GM18520 (cell line): ENCODE results near the gene MT3.
"Not testable (repeated sequence)": the region's sequence is repeated elsewhere in the genome, so short reads cannot be mapped to it uniquely, and the experiment has no call there.

Experiments used
- ATAC-seq: cut with Tn5 transposase; IDR thresholded peaks from one replicate; pipeline ENCODE4 v1.9.1; 2021; ENCODE audit not compliant: unreplicated experiment

The MT3 gene

DNA sequence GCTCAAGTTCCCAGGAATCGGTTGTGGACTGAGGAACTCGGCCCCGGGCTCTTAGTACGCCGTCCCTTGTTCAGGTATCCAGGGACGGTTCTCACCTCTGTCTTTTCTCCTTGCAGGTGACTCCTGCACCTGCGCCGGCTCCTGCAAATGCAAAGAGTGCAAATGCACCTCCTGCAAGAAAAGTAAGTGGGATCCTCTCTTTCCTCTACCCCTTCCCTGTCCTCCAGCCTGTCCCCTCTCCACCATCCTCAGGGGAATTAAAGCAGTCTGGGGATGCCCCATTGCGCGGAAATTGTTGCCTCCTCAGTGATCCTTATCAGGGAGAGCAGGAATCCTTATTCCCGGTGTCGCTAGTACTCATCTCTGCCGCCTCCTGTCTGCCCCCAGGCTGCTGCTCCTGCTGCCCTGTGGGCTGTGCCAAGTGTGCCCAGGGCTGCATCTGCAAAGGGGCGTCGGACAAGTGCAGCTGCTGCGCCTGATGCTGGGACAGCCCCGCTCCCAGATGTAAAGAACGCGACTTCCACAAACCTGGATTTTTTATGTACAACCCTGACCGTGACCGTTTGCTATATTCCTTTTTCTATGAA lies 19.6 kb downstream of the MT3 start:
- no peak for ATAC-seq

DNA sequence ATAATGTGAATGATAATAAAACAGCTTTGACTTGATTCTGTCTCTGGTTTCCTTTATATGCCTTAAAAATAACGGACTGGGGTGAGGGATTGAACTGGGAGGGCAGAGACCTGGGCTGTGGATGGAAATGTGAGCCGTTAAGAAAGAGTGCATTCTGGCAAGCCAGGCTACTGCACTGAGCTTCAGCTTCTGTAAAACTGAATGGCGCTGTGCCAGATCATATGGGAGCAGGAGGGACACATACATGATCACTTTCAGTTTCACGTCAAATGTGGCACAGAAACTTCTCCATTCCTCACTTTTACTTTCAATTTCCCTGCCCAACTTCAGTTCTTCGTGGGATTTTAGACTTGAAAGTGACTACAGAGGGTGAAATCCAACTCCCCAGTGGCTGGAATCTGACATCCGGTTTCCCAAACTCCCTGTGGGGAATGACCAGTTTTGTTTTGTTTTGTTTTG lies 20.2 kb downstream of the MT3 start:
- no peak for ATAC-seq

DNA sequence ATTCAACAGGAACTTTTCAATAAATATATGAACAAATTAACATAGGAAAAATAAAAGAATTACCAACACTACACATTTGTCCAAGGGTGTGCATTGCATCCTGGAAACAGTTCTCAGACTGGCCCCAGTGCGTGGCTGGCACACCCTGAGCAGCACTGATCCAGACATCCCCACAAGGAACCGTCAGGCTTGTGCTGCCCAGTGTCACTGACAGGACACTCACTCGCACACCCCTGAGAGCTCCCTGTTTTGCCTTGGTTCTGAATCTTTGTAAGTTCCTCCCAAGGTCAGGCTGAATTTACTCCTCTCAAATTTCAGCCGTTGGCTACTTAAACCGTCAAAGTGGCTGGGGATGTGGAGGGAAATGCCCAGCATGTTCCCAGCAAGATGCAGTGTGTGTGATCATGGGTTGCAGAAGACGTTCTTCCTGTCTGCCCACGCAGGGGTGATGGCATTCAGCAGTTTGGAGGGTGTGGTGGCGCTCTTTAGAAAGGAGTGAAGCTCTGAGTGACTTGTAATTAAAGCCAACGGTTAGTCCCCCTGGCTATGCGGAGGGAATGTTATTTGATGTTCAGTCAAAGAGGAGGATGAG lies 20.8 kb downstream of the MT3 start:
- no peak for ATAC-seq

GRCh38 chr16:56610609-56611111 lies 21.3 kb downstream of the MT3 start:
- no peak for ATAC-seq

GRCh38 chr16:56611281-56611833 lies 22.0 kb downstream of the MT3 start:
- no peak for ATAC-seq

- ATAC-seq = no peak
These were observed 24.4 kb downstream of the MT3 start for GRCh38 chr16:56613706-56614105.

GRCh38 chr16:56614549-56614991 lies 25.2 kb downstream of the MT3 start:
- no peak for ATAC-seq

DNA sequence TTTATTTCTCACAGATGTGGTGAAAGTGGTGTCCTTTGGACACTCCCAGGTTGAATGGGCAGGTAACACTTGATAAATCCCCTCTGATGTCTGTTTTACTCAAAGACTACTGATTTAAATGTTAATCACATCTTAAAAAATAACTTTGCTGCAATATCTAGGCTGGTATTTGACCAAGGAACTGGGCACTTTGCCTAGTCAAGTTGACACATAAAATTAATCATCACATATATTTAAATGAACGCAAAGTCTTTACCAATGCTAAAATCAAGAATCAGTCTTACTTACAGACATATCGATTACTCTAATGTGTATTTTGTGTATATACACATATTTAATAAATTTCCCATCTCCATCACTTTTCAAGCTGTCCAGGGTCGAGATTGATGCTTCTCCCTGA lies 26.0 kb downstream of the MT3 start:
- no peak for ATAC-seq

DNA sequence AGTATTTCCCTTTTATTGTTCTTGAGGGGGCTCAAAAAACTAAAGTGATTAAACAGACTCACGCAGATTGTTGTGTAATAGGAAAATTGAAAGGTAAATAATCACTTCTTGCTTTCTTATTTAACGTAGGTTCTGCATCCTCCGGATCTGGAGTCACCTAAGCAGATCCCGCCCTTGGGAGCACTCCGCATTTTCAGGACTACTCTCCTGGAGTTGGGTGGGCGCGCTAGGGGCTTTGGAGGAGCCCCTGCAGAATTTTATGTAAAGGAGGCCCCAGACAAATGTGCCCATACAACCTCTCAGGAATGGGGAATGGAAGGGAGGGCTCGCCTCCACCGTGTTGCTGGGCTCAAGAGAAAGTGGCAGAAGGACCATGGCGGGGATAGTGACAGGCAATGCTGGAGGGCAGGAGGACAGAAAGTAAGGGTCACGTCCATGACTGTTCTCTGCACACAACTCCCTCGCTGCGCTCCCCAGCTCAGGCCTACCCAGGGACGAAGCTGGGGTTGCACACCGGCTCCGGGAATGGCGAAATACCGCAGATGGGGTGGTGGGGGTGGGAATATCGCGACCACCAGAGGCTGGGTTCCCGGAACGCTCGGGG lies 27.4 kb downstream of the MT3 start:
- ATAC-seq = no peak

- ATAC-seq = no peak
These were observed 28.1 kb downstream of the MT3 start for GRCh38 chr16:56617212-56618085.

GRCh38 chr16:56618138-56618537 lies 28.8 kb downstream of the MT3 start:
- ATAC-seq = no peak

DNA sequence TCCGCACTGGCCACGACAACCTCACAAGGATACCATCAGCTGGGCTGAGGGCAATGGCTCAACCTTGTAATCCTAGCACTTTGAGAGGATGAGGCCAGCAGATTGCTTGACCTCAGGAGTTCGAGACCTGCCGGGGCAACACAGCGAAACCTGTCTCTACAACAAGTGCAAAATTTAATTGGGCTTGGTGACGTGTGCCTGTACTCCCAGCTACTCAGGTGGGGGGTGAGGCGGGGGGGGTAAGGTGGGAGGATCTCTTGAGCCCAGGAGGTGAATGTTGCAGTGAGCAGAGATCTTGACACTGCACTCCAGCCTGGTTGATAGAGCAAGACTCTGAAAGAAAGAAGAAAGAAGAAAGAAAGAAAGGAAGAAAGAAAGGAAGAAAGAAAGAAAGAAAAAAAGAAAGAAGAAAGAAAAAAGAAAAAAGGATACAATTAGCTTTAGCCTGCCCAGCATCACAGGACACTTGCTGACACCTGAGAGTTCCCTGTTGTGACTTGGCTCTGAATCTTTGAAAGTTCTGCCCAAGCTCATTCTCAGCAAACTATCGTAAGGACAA lies 31.1 kb downstream of the MT3 start:
- ATAC-seq = no peak

DNA sequence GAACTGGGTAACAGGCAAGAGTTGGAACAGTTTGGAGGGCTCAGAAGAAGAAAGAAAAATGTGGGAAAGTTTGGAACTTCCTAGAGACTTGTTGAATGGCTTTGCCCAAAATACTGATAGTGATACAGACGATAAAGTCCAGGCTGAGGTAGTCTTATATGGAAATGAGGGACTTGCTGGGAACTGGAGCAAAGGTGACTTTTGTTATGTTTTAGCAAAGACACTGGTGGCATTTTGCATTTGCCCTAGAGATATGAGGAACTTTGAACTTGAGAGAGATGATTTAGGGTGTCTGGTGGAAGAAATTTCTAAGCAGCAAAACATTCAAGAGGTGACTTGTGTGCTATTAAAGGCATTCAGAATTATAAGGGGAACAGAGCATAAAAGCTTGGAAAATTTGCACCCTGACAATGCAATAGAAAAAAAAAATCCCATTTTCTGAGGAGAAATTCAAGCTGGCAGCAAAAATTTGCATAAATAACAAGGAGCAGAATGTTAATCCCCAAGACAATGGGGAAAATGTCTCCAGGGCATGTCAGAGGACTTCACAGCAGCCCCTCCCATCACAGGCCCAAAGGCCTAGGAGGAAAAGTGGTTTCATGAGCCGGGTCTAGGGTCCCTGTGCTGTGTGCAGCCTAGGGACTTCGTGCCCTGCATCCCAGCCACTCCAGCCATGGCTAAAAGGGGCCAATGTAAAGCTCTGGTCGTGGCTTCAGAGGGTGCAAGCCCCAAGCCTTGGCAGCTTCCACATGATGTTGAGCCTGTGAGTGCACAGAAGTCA lies 32.5 kb downstream of the MT3 start:
- not testable (repeated sequence) for ATAC-seq

- not testable (repeated sequence) for ATAC-seq
These were observed 33.9 kb downstream of the MT3 start for GRCh38 chr16:56623184-56623583.

GRCh38 chr16:56623637-56624036 lies 34.3 kb downstream of the MT3 start:
- ATAC-seq = no peak

DNA sequence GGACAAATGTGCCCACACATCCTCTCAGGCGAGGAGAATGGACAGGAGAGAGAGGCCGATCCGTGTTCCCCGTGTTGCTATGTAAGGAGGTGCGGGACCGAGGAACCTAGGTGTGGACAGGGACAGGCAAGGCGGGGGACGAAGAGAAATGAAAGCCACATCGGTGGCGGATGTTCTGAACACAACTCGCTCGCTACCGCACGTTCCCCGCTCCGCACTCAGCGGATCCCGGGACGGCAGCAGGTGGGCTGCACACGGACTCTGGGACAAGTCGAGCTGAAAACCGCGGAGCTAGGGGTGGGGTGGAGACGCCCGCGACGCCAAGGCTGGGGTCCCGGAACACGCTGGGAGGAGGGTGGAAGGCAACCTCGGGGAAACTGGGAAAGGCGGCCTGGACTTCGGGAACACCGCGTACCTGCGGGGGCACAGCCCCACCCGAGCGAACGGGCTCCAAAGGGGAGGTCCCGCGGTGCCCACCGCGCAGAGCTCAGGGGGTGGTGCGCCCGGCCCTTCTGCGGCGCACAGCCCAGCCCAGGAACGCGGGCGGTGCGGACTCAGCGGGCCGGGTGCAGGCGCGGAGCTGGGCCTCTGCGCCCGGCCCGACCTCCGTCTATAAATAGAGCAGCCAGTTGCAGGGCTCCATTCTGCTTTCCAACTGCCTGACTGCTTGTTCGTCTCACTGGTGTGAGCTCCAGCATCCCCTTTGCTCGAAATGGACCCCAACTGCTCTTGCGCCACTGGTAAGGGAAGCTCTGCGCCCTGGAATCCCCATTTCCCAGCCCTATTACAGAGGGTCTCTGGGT lies 36.0 kb downstream of the MT3 start, which contains the start of gene MT1E:
Gene MT1E, plus strand, starts transcription at position 642 of the 803 bp plus-strand sequence. Its CDS starts 71 bp downstream, at position 713.
- ATAC-seq = no peak

DNA sequence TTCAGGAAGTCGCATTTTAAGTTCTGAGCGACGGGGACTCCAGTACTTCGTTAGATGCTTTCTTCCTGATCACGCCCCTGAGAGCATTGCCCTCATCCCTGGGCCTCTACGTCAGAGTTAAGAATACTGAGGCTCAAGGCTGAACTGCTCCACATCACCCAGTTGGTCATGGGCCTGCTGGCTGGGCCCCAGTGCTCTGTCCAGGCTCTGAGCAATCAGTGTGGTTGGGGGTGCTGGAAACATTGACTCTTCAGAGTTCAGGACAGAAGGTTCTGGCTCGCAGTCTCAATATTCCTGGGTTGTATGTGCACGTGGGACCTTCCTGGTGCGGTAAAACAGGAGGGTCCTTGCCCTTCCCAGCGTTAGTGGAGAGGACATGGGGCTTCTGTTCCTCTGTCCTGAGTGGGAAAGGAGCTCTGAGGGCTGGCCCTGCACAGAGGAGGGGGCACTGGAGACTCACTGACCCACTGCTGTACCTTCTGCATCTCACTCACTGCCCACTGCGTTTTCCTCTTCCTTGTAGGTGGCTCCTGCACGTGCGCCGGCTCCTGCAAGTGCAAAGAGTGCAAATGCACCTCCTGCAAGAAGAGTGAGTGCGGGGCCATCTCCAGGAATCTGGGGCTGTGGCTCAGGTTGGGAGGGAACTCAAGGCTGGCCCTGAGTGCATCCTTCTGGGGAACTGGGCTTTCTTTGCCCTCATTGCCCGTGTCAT lies 36.8 kb downstream of the MT3 start:
- ATAC-seq = no peak

DNA sequence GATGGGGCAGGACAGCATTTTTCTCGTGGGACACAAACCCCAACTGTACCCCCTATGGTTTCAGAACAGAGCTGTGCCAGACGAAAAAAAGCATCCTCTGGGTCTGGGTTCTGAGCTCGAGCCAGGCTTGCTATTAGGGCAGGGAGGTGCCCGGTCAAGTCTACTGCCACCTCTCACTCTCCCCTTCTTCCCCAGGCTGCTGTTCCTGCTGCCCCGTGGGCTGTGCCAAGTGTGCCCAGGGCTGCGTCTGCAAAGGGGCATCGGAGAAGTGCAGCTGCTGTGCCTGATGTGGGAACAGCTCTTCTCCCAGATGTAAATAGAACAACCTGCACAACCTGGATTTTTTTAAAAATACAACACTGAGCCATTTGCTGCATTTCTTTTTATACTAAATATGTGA lies 37.4 kb downstream of the MT3 start:
- no peak for ATAC-seq
